ENCODE measurements around the gene CDH23. TPM values are rescaled to one million over a fixed set of nuclear protein-coding genes. Genes with fewer than 3 reads are reported as not detected.
"Not testable (repeated sequence)": the region's sequence is repeated elsewhere in the genome, so short reads cannot be mapped to it uniquely, and the experiment has no call there.

Gene CDH23
- total RNA-seq, 2 donors from 2014 or later = 1.4 to 1.6 TPM

- Histone ChIP-seq H3K27me3 (no peaks in the 10 kb centered on the region), H3K4me3 (no peak overlapping the region), H3K27ac (no peak overlapping the region), H3K4me1 (no peaks in the 10 kb centered on the region), H3K9me3 (no peaks in the 10 kb centered on the region), H3K36me3 (no peaks in the 10 kb centered on the region), H3K9ac (ENCODE audit: low read depth in 2 of 2, low read length in 2 of 2) (no peak overlapping the region)
- intact Hi-C loops (cut with DNase I) = no loop called here
- no peak for TF ChIP-seq CTCF (IDR thresholded peaks at IDR 0.05)
- DNase-seq = no peak
Measured at GRCh38 chr10:71596759-71597158, 200.0 kb downstream of the CDH23 start.

- H3K9me3 ChIP-seq = no peaks in the 10 kb centered on the region
- peak overlapping the region; percentile 38 for H3K27ac ChIP-seq
- DNase-seq = peak; percentile 33
- H3K27me3 ChIP-seq = no peaks in the 10 kb centered on the region
- peak overlapping the region in 1 of 2 donors; percentile 40 for H3K9ac ChIP-seq (ENCODE audit: low read depth in 2 of 2, low read length in 2 of 2)
- intact Hi-C loops (cut with DNase I) = no loop called here
- TF ChIP-seq CTCF (IDR thresholded peaks at IDR 0.05) = no peak
- H3K4me1 ChIP-seq = no peaks in the 10 kb centered on the region
- no peaks in the 10 kb centered on the region for H3K36me3 ChIP-seq
- no peak overlapping the region for H3K4me3 ChIP-seq
Measured at GRCh38 chr10:71597821-71598498, 201.2 kb downstream of the CDH23 start.

- no peaks in the 10 kb centered on the region for H3K9me3 ChIP-seq
- H3K4me1 ChIP-seq = peaks cover 4% of the 10 kb centered on the region
- no peaks in the 10 kb centered on the region for H3K36me3 ChIP-seq
- intact Hi-C loops (cut with DNase I) = no loop called here
- DNase-seq = peak; percentile 65
- no peak for TF ChIP-seq CTCF (IDR thresholded peaks at IDR 0.05)
- H3K9ac ChIP-seq (ENCODE audit: low read depth in 2 of 2, low read length in 2 of 2) = peak overlapping the region in 1 of 2 donors; percentile 40
- peak overlapping the region; percentile 38 for H3K27ac ChIP-seq
- no peaks in the 10 kb centered on the region for H3K27me3 ChIP-seq
- H3K4me3 ChIP-seq = no peak overlapping the region
Measured at GRCh38 chr10:71598621-71599055, 201.9 kb downstream of the CDH23 start.

GRCh38 chr10:71599518-71599917, 202.8 kb downstream of the CDH23 start:
- no peak overlapping the region for H3K27ac ChIP-seq
- TF ChIP-seq CTCF (IDR thresholded peaks at IDR 0.05) = no peak

GRCh38 chr10:71600242-71600641, 203.5 kb downstream of the CDH23 start:
- H3K4me3 ChIP-seq; H3K9me3 ChIP-seq; H3K9ac ChIP-seq (ENCODE audit: low read depth in 2 of 2, low read length in 2 of 2); H3K27me3 ChIP-seq; intact Hi-C loops (cut with DNase I); H3K4me1 ChIP-seq; H3K27ac ChIP-seq; H3K36me3 ChIP-seq; DNase-seq: not testable (repeated sequence)

More at GRCh38 chr10:71599518-71599917, 202.8 kb downstream of the CDH23 start:
- no peaks in the 10 kb centered on the region for H3K9me3 ChIP-seq
- H3K4me1 ChIP-seq = peaks cover 9% of the 10 kb centered on the region
- intact Hi-C loops (cut with DNase I) = no loop called here
- no peaks in the 10 kb centered on the region for H3K27me3 ChIP-seq
- no peak overlapping the region for H3K9ac ChIP-seq (ENCODE audit: low read depth in 2 of 2, low read length in 2 of 2)
- DNase-seq = no peak
- no peaks in the 10 kb centered on the region for H3K36me3 ChIP-seq
- no peak overlapping the region for H3K4me3 ChIP-seq

- Histone ChIP-seq H3K4me1 (peaks cover 9% of the 10 kb centered on the region), H3K9me3 (no peaks in the 10 kb centered on the region), H3K27me3 (no peaks in the 10 kb centered on the region), H3K36me3 (no peaks in the 10 kb centered on the region), H3K9ac (ENCODE audit: low read depth in 2 of 2, low read length in 2 of 2) (no peak overlapping the region), H3K27ac (no peak overlapping the region), H3K4me3 (no peak overlapping the region)
- intact Hi-C loops (cut with DNase I) = no loop called here
- TF ChIP-seq CTCF (IDR thresholded peaks at IDR 0.05) = no peak
- DNase-seq = no peak
Measured at GRCh38 chr10:71600849-71601248, 204.1 kb downstream of the CDH23 start.

Data from colonic mucosa (tissue), 4 donors.